Nucleus accumbens (tissue), 56 donors: ENCODE results near the gene MRAP.
A peak's percentile ranks its signal among the peaks of the same experiment; 100 is the strongest.
"Not testable (repeated sequence)": the region's sequence is repeated elsewhere in the genome, so short reads cannot be mapped to it uniquely, and the experiment has no call there.

Source experiments
- DNase-seq, 56 donors: peaks; one replicate each; lab custom pipeline; 2025; lab: John Stamatoyannopoulos, UW

The MRAP gene

DNA sequence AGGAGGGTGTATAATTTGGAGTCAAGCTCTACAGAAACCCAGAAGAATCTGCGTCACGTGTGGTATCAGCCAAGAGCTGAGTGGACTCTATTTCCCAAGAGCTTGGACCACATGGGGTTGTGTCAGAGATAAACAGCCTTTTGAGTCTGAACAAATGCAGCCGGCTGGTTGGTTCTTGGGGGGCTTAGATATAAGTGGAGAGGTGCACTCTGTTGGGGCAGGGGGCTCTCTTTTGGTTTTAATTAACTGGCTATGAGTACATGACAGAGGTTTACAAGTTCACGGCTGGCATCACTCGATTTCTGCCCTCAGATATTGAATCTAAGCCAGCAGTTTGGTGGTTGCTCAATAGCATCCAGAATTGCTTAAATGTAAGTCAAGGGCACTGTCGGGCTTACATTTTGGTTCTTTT, 501 bp upstream of the MRAP start:
- DNase-seq: no peak

DNA sequence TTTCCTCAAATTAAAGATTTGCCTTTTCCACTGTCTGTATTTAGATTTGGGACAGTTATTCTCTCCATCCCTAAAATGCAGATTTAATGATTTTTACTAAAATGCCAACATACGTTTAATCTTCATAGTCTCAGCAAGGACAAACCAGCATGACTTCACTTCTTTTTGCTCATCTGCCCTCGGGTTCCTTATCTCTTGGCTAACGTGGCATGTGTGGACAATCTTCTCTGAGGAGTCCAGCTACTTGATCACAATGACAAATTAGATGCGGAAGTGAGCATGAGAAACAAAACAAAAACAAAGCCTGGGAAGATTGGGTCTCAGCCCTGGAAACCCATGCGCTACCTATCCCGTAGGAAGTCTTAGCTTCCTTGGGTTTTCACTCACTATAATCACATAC, 1.0 kb downstream of the MRAP start:
- DNase-seq: no peak

DNA sequence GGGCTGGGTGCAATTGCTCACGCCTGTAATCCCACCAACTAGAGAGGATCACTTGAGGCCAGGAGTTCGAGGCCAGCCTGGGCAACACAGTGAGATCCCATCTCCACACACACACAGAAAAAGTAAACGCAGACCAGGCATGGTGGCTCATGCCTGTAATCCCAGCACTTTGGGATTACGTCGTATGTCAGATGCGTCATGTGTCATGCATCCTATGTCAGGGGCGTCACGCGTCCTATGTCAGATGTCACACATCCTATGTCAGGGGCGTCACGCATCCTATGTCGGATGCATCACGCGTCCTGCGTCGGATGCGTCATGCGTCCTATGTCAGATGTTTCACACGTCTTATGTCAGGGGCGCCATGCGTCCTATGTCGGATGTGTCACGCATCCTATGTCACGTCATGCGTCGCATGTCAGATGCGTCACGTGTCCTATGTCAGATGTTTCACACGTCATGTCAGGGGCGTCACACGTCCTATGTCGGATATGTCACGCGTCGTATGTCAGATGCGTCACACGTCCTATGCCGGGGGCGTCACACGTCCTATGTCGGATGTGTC, 1.5 kb downstream of the MRAP start:
- DNase-seq: no peak

DNA sequence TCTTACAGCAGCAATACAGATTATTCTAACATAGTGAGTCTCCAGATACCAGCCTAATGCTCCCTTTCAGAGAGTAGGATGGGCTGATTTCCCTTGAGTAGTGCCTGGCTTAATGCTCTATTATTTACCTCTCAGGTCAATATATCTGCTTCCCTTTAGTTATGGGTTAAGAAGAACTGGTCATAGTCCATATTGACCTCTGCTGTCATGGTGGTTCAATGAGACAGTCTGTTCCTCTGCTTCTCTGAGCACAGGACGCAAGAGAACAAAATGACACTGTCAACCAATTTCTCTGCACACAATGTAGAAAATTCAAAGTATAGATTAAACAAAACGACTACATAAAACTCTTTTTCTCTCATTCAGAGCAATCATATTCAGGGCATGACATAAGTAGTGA, 2.9 kb downstream of the MRAP start:
- DNase-seq: no peak

DNA sequence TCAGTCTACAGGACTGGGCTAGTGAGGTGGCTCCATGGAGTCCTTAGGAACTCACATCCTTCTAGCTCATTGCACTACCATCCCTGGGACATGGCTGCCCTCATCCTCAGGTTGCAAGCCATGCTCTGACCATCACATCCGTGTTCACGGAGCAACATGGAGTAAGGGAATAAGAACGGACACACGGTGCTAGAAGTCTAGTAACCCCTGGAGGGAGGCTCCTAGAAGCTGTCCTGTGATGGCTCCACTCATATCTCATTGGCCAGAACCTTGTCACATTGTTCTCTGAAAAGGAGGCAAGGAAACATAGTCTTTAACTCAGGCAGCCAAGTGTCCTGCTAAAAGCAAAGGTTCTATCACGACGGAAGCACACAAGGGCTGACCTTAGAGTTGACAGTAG, 3.9 kb downstream of the MRAP start:
- no peak for DNase-seq

DNA sequence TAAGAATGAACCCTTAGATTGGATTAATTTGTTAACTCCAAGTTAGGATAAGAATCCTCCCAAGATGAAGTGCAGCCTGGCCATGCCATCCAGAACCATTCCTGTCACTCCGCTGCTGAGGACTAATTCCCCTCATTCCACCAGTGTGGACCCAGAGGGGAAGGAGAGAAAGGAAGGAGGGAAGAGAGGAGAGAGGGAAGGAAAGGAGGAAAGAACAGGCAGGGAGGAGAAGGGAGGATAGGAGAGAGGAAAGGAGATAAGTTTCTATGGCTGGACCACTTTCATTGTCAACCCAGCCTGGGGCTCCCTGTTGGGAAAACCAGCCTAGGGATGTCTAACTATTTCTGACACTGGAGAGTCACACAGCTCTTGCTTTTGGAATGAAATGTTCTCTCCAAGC, 4.7 kb downstream of the MRAP start:
- DNase-seq: no peak

DNA sequence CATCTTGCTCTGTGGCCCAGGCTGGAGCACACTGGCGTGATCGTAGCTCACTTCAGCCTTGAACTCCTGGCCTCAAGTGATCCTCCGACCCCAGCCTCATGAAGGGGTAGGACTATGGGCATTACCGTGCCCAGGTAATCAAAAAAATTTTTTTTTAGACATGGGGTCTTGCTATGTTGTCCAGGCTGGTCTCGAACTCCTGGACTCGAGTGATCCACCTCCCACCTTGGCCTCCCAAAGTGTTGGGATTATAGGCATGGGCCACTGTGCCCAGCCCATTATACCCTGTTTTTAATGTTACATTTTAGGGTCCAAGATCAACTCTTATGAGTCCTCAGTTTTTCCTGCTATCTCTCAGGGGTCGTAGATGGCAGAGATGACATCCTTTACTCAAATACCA, 6.3 kb downstream of the MRAP start:
- DNase-seq: no peak

DNA sequence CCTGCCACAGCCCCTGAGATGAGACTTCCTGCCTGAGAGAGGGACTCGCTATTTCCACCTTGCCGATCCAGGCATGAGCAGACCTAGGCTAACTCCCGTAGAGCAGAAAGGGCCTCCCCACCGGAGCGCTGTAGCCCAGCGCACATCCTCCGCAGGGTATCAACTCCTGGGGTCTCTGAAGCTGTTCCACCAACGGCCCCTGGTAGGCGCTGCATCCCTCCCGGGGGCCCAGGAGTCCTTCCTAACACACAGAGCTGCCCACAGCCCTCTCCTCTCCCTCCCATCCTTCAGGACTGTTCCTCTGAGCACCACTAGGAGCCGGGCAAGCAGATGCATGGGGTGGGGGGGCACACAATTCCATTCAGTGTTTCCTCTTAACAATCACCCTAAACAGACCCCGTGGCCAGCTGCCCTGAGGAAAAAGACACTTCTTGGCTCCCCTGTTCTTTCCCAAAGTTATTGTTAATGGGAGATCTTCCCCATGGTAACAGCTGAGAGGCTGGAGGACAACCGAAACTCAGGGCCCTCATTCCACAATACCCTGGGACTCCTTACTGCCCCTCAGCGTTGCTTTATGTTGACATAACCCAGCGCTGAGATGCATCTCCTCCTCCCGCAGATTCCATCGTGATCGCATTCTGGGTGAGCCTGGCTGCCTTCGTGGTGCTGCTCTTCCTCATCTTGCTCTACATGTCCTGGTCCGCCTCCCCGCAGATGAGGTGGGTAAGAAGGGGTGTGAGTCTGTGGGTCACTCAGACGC, 7.5 kb downstream of the MRAP start:
- peak in 54 of 56 donors; percentile 8 to 89 (median 76) for DNase-seq

DNA sequence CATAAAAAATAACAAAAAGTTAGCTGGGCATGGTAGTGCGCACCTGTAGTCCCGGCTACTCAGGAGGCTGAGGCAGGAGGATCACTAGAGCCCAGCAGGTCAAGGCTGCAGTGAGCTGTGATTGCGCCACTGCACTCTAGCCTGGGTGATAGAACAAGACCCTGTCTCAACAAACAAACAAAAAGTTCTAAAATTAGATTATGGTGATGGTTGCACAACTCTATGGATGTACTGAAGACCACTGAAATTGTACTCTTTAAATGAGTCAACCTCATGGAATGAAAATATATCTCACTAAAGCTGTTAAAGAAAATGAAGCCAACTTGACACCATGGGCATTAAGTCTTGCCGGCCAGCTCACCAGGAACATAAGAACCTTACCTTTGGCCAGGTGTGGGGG, 9.1 kb downstream of the MRAP start:
- no peak for DNase-seq

DNA sequence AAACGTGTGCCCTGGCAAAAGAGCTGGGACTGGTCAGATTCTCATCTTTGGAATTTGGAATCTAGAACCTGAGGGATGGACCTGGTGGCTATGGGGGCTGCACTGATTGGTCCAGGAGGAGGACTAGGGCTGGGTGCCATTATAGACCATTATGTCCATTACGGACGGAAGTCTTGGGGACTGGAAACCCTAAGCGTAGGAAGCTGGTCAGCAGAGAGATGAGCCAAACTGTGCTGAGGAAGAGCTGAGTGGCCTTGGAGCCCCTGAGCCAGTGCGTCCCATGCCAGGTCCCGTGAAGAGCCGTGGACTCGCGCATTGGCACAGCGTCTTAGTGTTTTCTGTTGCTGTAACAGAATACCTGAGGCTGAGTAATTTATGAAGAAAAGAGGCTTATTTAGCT, 10.0 kb downstream of the MRAP start:
- DNase-seq: no peak

DNA sequence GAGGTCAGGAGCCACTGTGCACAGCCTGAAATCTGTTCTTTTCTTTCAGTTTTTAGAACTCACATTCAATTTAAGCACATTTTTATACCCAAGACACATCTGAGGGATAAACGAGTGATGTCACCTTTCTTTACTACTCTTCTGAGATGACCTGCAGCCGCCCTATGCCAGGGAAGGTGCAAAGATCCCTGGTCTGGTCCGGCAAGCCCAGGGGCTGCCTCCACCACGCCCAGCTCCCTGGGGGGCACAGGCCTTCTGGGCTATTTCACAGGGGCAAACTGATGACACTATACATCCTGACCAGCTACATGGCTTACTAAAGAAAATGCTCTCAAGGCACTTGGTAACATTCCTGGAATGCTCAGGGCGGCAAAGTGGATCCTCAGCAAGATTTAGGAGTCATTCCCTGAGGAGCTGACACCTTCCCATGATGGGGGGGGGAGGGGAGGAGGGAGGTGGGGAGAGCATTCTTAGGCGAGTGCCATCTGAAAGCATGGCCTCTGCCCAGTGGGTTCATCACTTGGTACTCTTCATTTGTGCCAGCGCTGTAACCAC, 11.3 kb downstream of the MRAP start:
- DNase-seq: no peak

DNA sequence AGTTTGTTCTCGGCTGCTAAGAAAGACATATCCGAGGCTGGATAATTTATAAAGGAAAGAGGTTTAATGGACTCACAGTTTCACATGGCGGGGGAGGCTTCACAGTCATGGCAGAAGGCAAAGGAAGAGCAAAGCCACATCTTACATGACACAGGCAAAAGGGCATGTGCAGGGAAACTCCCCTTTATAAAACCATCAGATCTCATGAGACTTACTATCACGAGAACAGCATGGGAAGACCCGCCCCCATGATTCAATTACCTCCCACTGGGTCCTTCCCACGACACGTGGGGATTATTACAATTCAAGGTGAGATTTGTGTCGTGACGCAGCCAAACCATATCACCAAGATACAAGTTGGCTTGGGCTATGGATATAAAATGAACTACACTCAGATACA, 12.3 kb downstream of the MRAP start:
- DNase-seq: not testable (repeated sequence)

DNA sequence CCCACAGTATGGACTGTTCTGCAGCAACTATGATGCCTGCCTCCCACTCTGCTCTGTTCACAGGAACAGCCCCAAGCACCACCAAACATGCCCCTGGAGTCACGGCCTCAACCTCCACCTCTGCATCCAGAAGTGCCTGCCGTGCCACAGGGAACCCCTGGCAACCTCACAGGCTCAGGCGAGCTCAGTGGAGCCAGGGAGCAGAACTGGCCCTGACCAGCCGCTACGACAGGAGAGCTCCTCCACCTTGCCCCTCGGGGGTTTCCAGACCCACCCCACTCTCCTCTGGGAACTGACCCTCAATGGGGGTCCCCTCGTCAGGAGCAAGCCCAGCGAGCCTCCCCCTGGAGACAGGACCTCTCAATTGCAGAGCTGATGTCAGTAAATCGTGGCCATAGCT, 13.0 kb downstream of the MRAP start:
- DNase-seq: no peak

DNA sequence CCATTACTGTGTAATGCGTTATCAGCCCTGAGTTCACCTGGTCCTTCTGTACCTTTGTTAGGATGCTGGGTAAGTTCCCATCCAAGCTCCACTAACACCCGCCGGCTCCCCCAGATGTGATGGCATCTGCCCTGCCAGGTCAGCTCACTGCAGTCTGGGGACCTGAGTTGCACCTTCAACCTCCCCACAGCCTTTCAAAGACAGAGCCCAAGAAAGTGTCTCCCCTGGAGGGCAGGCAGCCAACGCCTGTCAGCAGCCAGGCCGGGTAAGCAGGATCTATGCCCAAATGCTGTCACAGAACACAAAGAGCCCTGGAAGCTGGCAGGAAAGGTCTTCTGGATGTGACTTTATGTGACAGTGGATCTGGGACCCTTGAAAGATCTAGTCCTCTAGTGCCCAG, 13.7 kb downstream of the MRAP start:
- DNase-seq: peak in 1 of 56 donors; percentile 33

DNA sequence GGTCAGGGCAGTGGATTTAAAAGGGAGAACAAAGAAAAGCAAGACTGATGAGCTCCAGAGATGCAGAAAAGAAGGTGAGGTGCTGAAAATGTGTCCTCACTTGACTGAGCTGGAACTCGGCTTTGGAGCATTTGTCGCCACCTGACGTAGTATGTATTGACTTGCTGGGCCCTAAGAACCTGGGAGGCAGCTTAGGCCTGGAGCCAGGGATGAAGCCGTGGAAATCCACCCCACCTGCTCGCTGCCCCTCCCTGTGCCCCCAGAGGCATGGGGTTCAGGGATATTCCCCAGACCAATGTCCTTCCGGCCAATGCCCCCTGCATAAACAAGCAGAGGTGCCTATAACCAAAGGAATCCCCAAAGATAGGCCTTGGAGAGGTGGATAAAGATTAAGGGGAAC, 14.3 kb downstream of the MRAP start:
- no peak for DNase-seq

DNA sequence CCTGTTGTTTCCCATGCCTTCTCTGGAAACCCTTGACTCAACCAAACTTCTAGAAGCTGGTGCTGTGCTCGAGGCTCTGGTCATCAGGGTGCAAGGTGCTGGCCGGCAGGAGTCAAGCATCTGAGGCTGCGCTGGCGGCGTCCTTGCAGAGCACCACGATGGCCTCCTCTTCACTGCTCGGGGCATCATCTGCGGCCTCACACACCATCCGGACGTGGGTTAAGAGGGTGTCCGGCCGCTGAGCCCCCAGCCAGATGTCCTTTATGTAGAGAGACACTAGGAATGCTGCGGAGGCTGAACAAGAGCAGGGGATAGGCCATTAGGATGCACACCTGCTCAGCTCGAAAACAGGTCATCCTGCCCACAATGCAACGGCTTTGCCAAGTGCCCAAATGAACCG, 16.2 kb downstream of the MRAP start:
- no peak for DNase-seq

DNA sequence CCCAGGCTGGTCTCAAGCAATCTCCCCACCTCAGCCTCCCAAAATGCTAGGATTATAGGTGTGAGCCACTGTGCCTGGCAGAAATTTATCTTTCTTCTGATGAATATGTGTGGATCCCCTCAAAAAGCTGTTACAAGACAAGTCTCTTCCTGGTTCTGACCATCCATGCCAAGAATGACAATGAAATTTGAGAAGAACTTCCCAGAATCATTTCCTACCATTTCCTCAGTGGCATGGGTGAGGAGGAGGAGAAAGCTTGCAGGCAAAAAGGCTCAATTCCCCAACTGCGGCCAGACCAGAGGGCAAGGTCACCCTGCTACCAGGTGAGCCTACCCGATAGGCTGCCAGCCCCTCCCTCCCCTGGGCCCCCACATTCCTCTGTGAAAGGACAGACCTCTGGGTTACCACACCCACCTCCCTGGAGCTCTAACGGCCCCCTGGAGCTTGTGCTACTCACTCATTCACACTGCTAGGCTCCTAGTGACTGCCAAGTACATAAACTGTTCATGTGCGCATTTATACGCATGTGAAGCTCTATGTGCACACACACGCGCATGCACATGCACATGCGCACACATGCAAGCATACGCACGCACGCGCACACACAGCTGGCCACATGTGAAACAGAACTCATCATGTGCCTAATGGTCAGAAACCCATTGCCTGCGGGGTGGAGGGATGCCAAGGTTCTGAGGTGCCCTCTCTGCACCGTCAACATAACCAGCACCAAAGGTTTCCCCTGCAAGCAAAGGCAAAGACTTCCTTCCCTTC, 17.0 kb downstream of the MRAP start:
- no peak for DNase-seq

DNA sequence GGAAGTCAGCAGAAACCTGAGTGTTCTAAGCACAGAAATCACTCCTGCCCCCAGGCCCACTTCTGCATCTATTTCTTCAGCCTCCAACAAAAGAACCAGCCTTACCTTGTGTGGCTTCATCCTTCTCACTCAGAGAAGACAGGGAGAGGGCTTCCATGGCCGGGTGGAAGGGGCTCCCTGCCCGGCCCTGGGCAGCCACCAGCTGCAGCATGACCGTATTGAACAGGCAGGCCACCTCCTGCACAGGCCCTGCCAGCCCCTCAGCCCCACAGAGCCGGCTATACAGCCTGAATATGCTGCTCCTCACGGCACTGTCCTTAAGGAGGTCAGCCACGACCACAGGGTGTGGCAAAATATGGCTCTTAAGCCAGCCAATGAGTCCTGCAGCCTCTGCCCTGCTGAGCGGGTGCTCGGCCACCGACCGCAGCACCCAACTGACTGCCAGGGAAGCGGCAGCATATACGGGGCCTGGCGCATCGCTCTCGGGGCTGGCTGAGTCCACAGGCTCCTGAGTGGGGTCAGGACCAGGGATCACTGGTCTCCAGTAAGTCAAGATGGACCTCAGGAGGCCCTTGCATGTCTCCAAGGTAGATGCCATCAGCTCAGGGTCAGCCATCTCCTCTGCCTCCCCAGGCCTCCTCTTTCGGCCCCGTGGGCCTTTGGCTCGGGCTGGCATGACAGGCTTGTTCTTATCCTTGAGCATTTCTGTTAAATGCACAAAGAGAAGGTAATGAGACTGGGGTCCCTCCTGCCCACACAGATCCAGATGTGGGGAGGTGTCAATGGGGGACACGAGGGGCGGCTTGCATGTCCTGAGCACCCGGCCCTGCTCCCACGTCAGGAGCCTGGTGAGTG, 17.9 kb downstream of the MRAP start:
- no peak for DNase-seq

DNA sequence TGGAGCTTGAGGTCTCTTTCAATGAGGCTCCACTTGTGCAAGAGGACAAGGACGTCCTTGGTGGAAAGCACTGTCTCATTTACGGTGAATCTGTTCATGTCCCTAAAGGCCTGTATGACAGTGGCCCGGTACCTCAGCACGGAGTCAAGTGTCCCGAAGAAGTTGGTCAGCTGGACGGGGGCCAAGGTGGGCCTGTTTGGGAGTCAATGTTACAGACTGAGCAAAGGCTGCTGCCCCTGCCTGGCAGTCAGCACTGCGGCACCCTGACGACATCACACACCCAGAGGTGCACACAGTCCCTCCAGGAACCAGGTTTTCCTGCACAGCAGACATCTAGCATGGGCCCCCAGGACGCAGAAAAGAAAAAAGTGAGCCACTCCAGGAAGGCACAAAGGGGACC, 19.1 kb downstream of the MRAP start:
- no peak for DNase-seq

DNA sequence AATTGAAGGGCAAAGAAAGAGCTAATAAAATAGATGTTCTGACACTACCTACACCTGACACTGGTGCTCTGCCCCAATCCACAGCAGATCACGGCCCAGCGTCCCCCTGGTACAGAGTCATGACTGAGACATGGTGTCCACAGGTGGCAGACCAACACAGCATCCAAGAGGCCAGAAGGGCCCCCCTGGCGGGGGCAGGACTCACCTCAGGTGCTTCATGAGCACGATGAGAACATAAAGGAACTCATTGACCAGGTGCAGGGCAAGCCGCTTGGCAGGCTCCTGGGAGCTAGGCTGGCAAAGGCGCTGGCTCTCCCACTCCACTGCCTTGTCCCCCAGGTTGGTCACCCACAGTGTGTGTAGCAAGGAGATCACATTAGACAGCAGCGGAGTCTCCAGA, 20.4 kb downstream of the MRAP start:
- no peak for DNase-seq

DNA sequence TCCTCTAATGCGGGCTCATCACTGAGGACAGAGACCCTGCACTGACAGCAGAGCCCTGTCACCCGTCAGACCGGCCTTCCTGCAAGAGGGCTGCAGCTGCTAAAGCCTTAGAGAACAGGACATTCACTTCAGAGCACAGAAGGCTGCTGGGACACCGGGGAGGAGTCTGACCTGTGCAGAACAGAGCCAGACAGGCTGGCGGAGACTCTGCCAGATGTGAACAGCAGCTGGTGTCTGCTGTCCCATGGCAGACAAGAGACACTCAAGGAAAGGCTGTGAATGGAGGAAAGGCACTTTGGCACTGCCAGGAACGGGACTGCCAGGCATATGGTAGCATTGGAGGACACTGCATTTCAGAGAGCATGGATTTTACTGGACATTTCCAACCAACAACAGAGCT, 21.4 kb downstream of the MRAP start:
- DNase-seq: peak in 2 of 56 donors; percentile 11 to 23
